Daoy (cell line): ENCODE data around the gene SUV39H1. TPM values are rescaled to one million over a fixed set of nuclear protein-coding genes. Genes with fewer than 3 reads are reported as not detected.
"Not testable (repeated sequence)": the region's sequence is repeated elsewhere in the genome, so short reads cannot be mapped to it uniquely, and the experiment has no call there.

Source experiments
- DNase-seq: peaks from one replicate; pipeline ENCODE4 v3.0.0-alpha.2; 2015; ENCODE audit warnings: low read depth
- total RNA-seq: library from RNA; depleted of rRNA; stranded (reverse); fragments of >200 nt; shearing (Covaris generic); gene quantifications from 2 replicates; pipeline ENCODE4 v1.2.3, GENCODE V29; 2014

SUV39H1 gene
- total RNA-seq, 1 experiment from 2014 or later = 20.7 TPM

DNA sequence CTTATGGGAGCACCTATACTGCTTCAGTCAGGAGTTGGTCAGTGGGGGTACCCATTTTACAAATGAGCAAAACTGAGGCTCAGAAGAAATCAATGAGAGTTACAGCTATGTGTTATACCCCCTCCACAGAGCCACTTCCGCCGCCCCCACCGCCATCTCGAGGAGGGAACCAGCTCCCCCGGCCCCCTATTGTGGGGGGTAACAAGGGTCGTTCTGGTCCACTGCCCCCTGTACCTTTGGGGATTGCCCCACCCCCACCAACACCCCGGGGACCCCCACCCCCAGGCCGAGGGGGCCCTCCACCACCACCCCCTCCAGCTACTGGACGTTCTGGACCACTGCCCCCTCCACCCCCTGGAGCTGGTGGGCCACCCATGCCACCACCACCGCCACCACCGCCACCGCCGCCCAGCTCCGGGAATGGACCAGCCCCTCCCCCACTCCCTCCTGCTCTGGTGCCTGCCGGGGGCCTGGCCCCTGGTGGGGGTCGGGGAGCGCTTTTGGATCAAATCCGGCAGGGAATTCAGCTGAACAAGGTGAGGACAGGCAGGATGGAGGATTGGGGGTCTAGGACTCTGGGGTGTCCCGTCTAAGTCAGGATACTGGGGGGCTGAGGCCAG, 7.9 kb upstream of the SUV39H1 start:
- DNase-seq = no peak

DNA sequence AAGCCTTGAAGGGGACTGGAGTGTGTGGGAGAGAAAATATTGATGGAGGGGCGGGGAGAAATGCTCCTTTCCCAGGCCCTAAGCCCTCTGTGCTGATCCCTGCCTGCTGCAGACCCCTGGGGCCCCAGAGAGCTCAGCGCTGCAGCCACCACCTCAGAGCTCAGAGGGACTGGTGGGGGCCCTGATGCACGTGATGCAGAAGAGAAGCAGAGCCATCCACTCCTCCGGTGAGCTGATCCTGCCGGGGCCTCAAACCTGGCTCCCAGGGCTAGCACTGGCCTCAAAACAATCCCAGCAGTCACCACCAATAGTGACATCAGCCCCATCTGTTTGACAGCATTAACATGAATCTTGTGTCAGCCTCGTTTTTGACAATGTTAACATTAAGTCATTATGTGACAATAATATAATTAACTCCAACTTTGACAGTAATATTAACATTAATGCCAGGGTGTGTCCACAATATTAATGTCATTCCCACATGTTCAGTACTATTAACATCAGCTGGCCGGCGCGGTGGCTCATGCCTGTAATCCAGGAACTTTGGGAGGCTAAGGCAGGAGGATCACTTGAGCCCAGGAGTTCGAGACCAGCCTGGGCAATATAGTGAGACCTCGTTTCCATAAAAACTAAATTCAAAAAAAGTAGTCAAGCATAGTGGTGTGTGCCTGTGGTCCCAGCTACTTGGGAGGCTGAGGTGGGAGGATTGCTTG, 7.2 kb upstream of the SUV39H1 start:
- no peak for DNase-seq

DNA sequence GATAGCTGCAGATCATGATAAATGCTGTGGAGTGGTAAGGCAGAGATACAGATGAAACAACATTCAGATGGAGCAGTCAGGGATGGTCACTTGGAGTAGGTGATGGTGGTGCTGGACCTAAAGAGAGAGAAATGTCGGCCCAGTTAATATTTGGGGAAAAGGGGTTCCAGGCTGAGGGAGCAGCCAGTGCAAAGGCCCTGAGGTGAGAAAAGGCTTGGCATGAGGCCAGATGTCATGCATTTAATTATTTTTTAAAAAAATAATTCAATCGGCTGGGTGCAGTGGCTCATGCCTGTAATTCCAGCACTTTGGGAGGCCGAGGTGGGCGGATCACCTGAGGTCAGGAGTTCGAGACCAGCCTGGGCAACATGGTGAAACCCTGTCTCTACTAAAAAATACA, 4.8 kb upstream of the SUV39H1 start:
- DNase-seq = not testable (repeated sequence)

DNA sequence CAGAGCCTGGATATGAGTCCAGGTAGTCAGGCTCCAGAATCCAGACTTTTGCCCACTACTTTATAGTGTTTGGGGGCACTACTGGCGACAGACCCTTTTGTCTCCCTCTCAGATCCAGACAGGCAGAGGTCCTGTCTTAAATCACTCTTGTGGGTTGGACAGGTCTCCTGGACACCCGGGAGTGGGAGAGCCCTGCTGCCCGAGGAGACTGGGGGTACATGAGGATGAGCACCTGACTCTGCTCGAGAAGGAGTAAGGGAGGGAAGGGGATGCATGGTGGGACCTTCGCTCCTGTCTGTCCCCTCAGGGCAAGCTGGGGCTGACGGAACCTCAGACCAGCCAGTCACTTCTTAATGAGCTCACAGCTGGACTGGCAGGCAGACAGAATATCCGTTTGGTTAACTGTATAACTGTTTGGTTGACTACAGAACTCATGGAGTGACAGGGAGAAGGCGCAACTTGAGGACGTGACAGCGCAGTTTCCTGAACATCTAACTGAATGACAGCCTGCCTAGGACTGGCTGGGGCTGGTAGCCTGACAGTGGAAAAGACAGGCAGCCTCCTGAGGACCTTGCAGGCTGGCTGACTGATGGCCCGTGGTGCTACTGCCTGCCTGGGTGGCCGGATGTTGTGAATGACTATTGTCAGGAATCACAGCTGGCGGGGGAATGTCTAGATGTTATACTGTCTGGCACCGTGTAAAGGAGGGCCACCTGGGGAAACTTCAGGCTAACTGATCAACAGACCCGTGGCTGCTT, 1.6 kb upstream of the SUV39H1 start:
- DNase-seq = no peak

DNA sequence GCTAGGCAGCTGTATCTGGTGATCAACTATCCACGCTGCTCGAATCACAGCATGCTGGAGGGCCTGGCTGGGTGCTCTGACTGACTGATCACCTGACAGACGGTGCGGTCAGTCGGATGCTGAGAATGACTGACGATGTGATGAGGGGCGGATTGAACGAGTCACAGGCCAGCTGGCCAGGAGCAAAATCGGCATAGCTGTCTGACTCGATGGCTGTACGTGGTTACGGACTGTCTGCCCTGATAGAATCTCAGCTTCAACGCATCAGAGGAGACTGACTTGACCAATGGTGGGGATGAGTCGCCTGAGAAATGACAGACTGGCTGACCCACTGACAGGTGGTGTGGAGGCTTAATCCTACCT, 1.0 kb upstream of the SUV39H1 start:
- DNase-seq = no peak

DNA sequence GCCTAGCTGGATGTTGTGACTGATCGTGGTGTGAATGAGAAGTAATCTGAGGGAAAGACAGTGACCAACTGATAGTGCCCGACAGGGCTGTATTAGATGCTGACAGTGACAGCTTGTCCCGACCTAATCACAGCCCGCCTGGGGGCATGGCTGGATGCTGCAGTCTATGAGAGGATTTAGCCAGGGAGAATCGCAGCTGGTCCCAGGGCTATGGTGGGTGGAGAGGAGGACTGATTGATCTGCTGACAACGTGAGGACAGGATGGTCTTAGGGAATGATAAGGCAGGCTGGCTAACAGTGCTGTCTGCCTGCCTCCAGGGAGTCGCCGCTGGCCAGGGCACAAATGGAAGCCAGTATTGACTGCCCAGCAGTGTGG, 621 bp upstream of the SUV39H1 start:
- no peak for DNase-seq

DNA sequence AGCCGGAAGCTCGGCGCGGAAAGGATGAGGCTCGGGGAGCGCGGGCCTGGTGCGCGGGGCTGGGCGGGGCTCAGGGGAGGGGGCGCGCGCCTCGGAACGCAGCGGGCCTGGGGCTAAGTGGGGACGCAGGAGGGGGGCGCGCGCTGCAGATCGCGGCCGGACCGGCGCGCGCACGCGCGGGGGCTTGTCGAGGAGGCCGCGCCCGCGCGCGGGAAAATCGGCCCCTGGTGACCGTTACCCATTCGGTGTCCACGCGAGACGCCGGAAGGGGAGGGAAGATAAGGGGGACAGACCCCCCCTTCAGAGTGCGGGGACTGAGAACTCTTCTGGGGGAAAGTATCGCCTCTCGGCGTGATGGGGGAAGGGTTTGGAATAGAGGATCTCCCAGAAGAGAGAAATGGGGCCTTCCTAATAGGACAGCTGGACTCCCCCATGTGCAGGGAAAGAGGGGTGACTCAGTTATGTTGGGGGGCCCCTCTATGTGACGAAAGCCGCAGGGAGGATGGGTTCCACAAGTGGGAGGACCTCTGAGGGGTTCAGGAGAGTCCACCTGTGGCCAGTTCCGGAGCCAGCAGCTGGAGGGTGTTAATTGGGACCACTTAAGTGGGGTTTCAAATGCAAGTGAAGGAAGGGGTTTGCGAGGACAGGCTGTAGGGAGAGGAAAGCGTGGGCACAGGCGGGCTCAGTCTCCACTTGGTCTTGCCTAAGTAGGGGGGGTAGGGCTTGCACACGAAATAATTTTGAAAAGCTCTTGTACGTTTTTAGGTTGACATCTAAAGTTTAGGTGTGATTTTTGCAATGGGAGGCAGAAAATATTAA, 584 bp downstream of the SUV39H1 start:
- DNase-seq = peak; percentile 45

DNA sequence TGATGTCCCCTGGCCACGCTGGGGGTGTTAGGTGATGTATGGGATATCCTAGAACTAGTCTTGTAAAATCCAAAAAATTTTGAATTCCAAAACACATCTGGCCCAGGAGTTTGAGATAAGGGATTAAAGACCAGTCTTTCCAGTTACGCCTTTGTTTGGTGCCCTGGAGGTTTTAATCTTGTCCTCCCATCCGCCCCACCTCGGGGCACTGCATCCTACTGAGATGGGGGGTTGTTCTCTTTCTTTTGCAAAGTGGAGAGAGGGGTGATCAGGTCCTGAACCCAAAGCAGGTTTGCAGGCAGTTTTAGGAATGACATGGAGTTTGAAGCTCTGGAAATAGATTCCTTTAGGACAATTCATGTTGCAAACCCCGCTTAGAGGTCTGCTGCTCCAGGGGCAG, 1.8 kb downstream of the SUV39H1 start:
- DNase-seq = no peak

DNA sequence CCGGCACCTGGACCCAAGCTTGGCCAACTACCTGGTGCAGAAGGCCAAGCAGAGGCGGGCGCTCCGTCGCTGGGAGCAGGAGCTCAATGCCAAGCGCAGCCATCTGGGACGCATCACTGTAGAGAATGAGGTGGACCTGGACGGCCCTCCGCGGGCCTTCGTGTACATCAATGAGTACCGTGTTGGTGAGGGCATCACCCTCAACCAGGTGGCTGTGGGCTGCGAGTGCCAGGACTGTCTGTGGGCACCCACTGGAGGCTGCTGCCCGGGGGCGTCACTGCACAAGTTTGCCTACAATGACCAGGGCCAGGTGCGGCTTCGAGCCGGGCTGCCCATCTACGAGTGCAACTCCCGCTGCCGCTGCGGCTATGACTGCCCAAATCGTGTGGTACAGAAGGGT, 3.7 kb downstream of the SUV39H1 start:
- DNase-seq = no peak

DNA sequence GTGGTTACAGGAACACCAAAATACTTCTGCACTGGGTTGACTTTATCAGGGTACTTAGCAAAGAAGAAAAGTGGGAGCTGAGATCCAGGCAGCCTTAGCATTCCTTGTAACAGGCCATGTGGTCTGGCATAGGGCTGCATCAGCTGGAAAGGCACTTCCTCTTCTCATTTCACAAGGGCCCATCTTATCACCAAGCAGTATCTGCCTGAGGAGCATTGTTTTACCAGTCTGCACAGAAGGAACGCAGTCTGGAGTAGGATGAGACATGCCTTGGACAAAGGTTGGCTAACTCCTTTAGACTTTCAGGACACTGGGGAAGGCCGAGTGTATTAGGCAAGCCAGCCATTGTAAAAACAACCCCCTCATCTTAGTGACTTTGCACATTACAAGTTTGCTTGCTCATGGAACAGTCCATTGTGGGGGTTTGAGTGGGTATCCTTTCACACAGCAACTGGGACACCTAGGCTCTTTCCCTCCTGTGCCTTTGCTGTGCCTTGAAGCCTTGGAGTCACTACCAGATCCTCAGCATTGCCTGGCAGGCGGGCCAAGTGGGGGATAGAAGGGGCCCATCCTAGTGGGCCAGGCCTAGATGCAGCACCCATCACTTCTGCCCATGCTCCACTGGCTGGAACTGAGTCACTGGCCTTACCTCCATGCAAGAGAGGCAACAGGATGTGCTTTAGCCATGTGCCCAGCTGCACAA, 4.6 kb downstream of the SUV39H1 start:
- DNase-seq = no peak

DNA sequence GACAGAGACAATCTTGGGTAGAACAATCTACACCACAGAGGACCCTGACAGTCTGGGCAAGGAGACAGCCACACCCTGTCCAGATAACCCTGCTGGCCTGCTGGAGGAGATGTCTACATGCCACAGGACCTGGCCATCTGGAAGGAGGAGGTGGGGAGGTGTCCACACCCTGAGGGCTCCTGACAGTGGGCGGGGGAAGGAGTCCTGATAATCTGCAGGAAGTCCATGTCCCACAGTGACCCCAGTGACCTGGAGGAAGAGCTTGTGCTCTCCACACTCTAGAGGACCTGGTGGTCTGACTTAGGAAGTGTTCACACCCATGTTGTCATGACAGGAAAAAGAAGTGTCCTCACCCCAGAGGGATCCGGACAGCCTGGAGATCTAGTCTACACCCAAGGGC, 5.5 kb downstream of the SUV39H1 start:
- DNase-seq = no peak

DNA sequence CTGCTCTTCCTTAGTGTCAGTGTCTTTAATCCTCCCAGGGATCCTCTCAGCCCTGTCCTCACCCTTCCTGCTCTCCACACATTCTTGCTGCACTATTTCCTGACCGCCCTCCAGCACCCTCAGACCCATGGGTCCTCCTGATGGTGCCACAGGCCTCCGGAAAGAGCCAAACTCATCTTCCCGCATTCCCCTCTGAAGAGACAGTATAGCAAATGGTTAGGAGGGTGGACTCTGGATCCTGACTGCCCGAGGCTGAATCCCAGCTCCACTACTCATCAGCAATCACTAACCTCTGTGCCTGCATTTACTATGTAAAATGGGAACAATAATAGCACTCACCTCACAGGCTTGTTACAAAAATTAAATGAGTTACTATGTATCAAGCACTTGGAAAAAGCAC, 6.2 kb downstream of the SUV39H1 start:
- no peak for DNase-seq

DNA sequence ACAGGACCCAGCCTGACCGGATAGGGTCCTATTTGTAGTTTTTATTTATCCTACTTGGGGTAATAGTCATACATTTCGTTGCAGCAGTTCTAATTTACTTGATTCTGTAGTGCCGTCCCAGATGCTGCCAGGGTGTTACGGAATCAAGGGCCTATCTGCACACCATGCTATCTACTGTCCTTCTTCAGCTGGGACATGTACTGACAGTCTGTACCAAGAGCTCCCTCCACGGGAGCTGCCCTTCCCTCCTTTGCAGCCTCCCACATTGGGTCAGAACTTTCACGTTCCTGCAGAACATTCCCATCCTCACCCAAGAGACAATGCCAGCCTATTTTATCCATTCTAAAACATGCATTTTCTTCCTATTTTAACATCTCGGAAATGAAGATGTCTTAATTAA, 6.7 kb downstream of the SUV39H1 start:
- no peak for DNase-seq

DNA sequence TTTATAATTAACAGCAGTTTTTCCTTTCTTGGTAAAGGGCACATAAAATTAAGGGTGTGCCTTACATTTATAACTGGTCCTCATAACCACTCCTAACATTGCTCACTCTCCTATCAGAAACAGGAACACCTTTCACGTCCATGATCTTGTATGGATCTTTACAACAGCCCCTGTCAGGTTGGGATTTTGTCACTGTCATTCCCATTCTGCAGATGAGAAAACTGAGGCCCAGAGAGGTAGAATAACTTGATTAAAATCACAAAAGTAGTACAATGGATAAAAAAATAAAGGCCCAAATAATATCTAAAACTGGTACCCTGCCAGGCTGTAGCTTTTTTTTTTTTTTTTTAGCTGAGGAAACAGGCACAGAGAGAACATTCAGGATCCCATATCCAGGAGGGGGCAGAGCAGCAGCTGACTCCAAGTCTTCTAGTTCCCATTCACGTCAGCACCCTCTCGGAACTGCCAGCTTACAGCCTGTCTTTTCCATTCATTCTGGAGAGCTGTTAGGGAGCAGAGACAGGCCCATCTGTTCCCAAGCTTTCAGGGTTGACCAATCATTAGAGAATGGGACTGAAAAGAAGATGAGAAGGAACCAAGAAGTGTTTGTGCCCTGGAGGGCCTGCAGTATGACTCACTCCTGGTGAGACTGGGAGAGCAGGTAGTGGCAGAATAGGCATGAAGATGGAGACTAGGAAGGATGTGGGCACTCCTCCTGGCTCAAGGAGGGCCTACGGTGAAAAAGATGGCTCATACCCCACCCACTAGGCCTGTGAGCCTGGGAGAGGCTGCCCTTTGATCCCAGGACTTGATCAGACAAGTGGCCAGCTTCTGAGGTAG, 7.3 kb downstream of the SUV39H1 start:
- peak; percentile 22 for DNase-seq

DNA sequence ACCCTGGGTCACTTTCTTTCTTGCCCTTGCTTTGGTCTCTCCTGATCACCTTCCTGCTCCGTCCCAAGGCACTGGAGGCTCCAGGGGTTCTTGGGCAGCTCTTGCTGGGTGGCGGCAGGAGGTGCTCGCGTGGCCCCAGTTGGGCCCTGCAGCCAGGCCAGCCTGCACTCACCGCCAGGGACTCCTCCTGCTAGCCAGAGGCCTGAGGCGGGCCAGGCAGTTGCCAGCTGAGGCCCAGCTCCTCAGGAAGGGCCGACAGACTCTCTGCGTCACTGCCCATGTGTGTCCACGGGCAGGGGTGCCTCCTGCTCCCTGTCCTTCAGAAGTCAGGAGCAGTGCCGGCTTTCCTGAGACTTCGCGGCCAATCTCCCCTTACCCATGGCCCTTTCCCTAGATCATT, 9.3 kb downstream of the SUV39H1 start:
- no peak for DNase-seq

DNA sequence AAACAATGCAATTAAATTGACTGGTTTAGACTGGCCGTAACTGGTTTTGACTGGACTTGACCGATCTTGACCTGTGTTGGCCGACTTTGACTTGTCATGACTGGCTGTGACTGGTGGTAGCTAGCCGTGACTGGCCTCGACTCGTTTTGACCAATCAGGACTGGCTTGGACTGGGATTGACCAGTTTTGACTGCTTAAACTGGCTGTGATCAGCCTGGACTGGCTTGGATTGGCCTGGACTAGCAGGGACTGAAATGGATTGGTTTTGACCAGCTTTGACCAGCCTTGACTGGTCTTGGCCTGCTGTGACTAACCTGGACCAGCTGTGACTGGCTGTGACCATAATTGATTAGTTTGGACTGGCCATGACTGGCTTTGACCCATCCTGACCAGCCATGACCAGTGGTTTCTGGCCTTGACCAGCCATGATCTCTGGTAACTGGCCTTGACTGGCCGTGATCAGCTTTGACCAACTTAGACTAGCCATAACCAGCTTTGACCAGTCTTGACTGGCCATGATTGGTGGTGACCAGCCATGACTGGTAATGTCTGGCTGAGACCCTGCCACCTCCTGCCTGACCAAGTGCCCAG, 13.1 kb downstream of the SUV39H1 start:
- DNase-seq = no peak

DNA sequence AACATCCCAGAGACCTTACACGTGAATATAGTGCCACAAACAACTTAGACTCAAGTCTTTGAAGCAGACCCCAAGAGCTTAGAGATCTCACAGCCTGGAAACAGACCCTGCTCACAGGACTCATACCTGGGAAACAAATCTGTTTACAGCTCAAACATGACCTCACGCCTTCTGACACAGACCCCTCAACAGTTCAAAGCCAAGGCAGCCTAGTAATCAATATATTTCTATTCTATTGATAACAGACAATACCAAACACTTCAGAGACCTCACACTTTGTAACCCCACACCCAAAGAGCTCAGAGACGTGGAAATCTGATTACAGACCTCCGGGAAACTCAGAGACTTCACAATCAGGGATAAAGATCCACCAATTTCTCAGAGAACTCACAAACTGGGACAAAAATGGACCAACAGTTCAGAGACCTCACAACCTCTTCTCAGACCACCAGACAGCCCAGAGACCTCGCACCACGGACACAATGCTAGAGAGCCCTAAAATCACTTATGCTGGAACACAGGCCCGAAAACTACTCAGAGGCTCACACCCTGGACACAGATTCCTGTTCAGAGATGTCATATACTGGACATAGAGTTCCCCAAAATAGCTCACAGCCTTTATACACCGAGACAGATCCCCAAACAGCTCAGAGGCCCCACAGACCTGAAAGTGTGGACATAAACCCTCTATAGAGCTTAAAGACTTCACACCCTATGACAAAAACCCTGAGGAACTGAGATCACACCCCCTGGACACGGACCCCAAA, 14.8 kb downstream of the SUV39H1 start:
- no peak for DNase-seq

DNA sequence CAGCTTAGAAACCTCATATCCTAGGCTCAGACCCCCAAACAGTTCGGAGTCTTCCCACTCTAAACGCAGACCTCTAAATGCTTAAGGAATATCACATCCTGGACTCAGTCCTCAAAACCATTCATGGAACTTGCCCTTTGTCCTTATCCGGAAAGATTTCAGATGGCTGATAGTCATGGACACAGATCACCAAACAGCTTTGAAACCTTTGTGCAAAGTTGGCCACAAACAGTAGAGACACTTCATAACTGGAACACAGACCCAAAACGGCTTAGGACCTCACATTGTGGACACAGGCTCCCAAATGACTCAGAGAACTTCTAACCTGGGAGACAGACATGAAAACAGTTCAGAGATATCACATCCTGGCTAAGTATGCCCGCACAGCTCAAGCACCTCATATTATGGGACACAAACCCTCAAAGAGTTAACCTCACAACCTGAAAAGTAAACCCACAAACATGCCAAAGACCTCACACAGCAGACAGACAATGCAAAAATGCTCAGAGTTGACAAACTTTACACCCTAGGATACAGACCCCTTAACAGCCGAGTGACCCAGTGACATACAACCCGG, 15.5 kb downstream of the SUV39H1 start:
- no peak for DNase-seq

DNA sequence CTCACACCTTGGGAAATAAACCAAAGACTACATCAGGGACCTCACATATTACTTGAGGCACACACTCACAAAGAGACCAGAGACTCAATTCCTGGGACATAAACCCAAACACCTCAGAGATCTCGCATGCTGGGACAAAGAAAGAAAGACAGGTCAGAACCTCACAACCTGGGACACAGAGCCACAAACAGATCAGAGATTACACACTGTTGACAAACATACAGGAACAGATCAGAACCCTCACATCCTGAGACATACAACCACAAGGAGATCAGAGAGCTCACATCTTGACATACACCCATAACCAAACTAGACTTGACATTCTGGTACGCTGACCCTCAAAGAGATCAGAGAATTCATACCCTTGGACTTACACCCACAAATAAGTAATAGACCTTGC, 17.3 kb downstream of the SUV39H1 start:
- DNase-seq = no peak
